ENCODE data around the gene CEBPZOS. TPM values are rescaled to one million over a fixed set of nuclear protein-coding genes. Genes with fewer than 3 reads are reported as not detected.

The CEBPZOS gene
- polyA plus RNA-seq, 1 experiment = 24.6 TPM

- TF ChIP-seq CTCF (IDR thresholded peaks at IDR 0.05; ENCODE audit: insufficient read depth, low read depth, low read length) = no peak
- POLR2A ChIA-PET = no interaction called here
- CTCF ChIA-PET = no interaction called here
- no peak for DNase-seq (ENCODE audit: low read depth)
- no peaks in the 10 kb centered on the region for H3K27me3 ChIP-seq (ENCODE audit: control insufficient read depth, insufficient read depth, low read length)
- H3K36me3 ChIP-seq (ENCODE audit: control insufficient read depth, insufficient read depth, low read length) = peaks cover 8% of the 10 kb centered on the region; the same call in 1 of the 2 replicates
- no peak overlapping the region for H3K4me3 ChIP-seq (ENCODE audit: low read depth, low read length)
These were observed 32.5 kb downstream of the CEBPZOS start for GRCh38 chr2:37228788-37229187.

GRCh38 chr2:37230581-37230980 is 34.3 kb downstream of the CEBPZOS start:
- Histone ChIP-seq H3K27me3 (ENCODE audit: control insufficient read depth, insufficient read depth, low read length) (no peaks in the 10 kb centered on the region), H3K4me3 (ENCODE audit: low read depth, low read length) (peak overlapping the region; percentile 97), H3K36me3 (ENCODE audit: control insufficient read depth, insufficient read depth, low read length) (peaks cover 8% of the 10 kb centered on the region; the same call in 1 of the 2 replicates)
- no peak for DNase-seq (ENCODE audit: low read depth)
- CTCF ChIA-PET = no interaction called here
- TF ChIP-seq CTCF (IDR thresholded peaks at IDR 0.05; ENCODE audit: insufficient read depth, low read depth, low read length) = no peak
- POLR2A ChIA-PET = interaction anchor here (0.6 kb wide), 1 partner anchor 708 kb away, joined by 3 read pairs; no protein-coding TSS in a partner anchor

GRCh38 chr2:37231241-37232130 is 35.2 kb downstream of the CEBPZOS start, which contains the start of the genes CEBPZ and NDUFAF7:
Gene CEBPZ (minus strand): TSS chr2:37231596. CDS start chr2:37231567, 29 bp downstream.
Gene NDUFAF7 (plus strand): TSS chr2:37231658. CDS start chr2:37231706, 48 bp downstream.
- POLR2A ChIA-PET = no interaction called here
- CTCF ChIA-PET = interaction anchor here (1.3 kb wide), 1 partner anchor 62 kb away, joined by 4 read pairs; no protein-coding TSS in a partner anchor

GRCh38 chr2:37232131-37232933 is 36.0 kb downstream of the CEBPZOS start:
- Histone ChIP-seq H3K4me3 (ENCODE audit: low read depth, low read length) (peak overlapping the region; percentile 97), H3K36me3 (ENCODE audit: control insufficient read depth, insufficient read depth, low read length) (peaks cover 7% of the 10 kb centered on the region), H3K27me3 (ENCODE audit: control insufficient read depth, insufficient read depth, low read length) (no peaks in the 10 kb centered on the region)
- ChIA-PET CTCF (interaction anchor here (0.6 to 1.3 kb wide), 2 partner anchors 63 to 68 kb away, joined by 3 to 4 read pairs; no protein-coding TSS in a partner anchor), POLR2A (no interaction called here)
- no peak for DNase-seq (ENCODE audit: low read depth)
- TF ChIP-seq CTCF (IDR thresholded peaks at IDR 0.05; ENCODE audit: insufficient read depth, low read depth, low read length) = no peak

More at GRCh38 chr2:37231241-37232130, 35.2 kb downstream of the CEBPZOS start, which contains the start of the genes CEBPZ and NDUFAF7:
- 0 out of 2 replicates have a peak, but pooled peaks have one; percentile 5 for TF ChIP-seq CTCF (IDR thresholded peaks at IDR 0.05; ENCODE audit: insufficient read depth, low read depth, low read length)
- Histone ChIP-seq H3K36me3 (ENCODE audit: control insufficient read depth, insufficient read depth, low read length) (peaks cover 8% of the 10 kb centered on the region; the same call in 1 of the 2 replicates), H3K27me3 (ENCODE audit: control insufficient read depth, insufficient read depth, low read length) (no peaks in the 10 kb centered on the region), H3K4me3 (ENCODE audit: low read depth, low read length) (peak within 1 kb of the TSS; percentile 97)
- DNase-seq (ENCODE audit: low read depth) = peak; percentile 72
